NK-92 (cell line): Measurements from ENCODE around the gene PRELID3B.
"Not testable (repeated sequence)": the region's sequence is repeated elsewhere in the genome, so short reads cannot be mapped to it uniquely, and the experiment has no call there.

Experiments used
- DNase-seq: peaks from one replicate; lab custom pipeline; 2025; ENCODE audit not compliant: unreplicated experiment; lab: John Stamatoyannopoulos, UW

Gene PRELID3B

DNA sequence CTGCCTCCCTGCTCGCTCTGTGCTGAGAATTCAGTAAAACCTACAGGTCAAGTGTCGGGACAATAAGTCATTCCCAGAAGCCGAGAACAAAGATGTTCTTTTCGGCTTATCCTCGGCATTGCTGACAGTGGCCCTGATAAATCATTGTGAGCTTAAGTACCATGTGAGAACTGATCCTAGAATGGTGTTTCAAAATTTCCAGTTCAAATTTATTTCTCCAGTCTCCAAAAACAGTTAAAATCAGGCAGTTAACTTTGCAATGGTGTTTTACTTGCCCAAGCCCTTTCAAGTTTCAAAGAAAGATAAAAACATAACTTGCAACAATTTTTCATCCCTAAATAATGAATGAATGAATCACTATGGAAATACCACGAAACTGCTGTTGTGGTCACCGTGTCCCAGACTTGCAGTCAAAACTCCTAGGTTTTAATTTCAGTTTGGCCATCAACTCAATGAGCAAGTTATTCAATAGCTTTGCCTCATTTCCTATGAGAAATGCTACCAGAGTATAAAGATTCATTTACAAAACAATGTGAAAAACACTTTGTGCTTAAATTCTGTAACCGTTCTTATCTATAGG, 14.8 kb downstream of the PRELID3B start:
- no peak for DNase-seq

DNA sequence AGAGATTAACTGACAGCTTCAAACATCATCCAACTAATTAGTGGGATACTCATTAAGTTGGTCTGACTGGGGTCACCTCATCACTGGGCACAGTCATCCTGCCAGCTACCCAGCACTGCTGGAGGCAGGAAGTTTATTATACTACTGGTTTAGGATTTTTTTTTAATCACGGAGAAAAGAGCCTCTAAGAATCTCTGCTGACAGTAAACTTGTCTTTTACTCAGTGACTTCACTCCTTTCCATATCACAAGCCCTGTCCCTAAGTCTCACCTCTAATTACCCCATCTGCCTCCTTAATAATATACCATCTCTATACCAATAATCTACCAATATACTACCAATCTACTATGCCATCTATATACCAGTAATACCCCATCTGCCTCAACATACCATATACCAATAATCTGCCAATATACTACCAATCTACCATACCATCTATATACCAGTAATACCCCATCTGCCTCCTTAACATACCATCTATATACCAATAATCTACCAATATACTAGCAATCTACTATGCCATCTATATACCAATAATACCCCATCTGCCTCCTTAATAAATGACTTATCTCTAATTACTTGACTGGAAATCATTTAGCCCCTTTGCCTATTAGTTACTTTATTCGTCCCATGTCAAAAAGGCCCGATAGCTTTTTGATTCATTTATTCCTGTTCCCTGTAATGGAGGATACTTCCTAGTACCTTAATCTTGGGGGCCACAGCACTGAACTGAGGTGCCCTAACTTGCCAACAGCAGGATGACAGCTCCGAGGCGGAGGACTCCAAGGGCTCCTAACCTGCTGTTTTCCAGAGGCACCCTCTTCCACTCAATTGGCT, 15.5 kb downstream of the PRELID3B start:
- DNase-seq: no peak

GRCh38 chr20:59025511-59025910, 17.1 kb downstream of the PRELID3B start:
- DNase-seq: no peak

DNA sequence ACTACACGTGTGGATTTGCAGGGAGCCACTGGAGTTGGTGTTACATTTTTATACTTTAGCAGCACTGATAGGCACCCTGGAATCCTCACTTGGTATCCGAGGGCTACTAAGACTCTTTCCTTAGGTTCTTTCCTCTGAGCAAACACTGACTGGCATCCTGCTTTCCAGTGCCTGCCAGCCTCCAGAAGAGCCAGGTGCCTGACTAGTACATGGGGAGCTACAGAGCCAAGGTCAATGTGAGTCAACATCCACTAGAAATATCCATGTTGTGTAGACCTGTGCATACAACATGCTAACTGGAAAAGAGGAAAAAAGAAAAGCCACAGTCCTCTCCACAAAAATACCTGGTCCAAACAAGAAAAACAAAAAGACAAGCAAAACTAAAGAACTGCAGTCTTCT, 17.5 kb downstream of the PRELID3B start:
- DNase-seq: no peak

DNA sequence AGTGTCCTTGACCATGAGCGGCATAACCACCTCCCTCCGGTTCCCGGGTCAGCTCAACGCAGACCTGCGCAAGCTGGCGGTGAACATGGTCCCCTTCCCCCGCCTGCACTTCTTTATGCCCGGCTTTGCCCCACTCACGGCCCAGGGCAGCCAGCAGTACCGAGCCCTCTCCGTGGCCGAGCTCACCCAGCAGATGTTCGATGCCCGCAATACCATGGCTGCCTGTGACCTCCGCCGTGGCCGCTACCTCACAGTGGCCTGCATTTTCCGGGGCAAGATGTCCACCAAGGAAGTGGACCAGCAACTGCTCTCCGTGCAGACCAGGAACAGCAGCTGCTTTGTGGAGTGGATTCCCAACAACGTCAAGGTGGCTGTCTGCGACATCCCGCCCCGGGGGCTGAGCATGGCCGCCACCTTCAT, 18.5 kb downstream of the PRELID3B start:
- DNase-seq: no peak

DNA sequence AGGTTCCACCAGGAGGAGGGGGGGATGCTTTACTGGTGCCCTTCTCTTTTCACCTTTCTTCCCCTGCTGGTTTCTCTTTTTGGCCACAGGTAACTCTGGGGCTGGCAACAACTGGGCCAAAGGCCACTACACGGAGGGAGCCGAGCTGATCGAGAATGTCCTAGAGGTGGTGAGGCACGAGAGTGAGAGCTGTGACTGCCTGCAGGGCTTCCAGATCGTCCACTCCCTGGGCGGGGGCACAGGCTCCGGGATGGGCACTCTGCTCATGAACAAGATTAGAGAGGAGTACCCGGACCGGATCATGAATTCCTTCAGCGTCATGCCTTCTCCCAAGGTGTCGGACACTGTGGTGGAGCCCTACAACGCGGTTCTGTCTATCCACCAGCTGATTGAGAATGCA, 19.0 kb downstream of the PRELID3B start:
- DNase-seq: no peak

DNA sequence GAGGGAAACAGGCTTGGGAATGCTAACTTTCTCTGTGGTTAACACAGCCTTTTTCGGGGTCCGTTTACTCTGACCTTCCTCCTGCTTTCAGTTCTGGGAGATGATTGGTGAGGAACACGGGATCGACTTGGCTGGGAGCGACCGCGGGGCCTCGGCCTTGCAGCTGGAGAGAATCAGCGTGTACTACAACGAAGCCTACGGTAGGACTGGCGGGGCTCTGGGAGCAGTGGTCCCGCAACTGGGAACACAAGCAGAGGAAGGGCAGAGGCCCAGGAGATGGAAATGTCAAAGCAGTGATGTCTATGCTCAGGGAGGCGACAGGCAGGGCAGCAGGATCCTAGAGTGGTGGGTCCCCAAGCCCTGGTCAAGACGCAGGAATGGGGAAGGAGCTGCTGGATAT, 19.8 kb downstream of the PRELID3B start:
- DNase-seq: no peak

- no peak for DNase-seq
These were observed 21.5 kb downstream of the PRELID3B start for GRCh38 chr20:59020938-59021551.

- DNase-seq: no peak
These were observed 23.4 kb downstream of the PRELID3B start, which contains the start of gene TUBB1 for GRCh38 chr20:59019217-59019616. Gene TUBB1, plus strand, starts transcription at chr20:59019429. Its CDS starts 94 bp downstream, at chr20:59019523.

GRCh38 chr20:59018817-59019216, 23.8 kb downstream of the PRELID3B start:
- no peak for DNase-seq

DNA sequence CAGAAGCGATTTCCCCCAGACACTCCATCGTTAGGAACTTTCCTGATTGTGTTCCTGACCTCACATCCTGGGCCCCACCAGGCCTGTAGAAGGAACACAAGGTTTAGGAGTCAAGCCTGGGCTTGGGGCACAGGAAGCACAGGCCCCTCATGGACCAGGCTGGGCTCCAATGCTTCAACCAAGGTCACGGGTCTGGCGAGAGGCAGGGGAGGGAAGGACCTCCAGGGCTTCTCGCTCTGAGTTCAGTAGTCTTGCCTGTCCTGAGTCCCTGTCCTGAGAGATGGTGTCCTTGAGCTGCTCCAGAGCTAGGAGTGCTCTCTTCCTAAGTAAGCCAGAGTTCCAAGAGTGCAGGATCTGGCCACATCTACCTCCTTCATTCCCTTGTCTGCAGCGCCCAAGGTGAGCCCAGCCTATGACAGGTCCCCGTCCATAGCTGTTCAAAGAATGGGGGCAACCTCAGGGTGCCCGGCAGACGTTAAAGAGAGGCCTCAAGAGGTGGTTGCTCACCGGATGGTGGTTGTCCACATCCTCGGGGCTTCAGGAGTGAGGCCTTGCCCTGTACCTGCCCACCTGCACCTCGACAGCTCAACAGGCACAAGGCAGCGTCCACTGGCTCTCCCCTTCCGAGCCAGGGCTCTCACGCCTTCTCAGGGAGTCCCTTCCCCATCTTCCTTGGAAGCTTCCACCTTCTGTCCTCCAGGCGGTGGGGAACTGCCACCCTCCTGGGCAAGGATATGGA, 24.9 kb downstream of the PRELID3B start:
- DNase-seq: no peak

DNA sequence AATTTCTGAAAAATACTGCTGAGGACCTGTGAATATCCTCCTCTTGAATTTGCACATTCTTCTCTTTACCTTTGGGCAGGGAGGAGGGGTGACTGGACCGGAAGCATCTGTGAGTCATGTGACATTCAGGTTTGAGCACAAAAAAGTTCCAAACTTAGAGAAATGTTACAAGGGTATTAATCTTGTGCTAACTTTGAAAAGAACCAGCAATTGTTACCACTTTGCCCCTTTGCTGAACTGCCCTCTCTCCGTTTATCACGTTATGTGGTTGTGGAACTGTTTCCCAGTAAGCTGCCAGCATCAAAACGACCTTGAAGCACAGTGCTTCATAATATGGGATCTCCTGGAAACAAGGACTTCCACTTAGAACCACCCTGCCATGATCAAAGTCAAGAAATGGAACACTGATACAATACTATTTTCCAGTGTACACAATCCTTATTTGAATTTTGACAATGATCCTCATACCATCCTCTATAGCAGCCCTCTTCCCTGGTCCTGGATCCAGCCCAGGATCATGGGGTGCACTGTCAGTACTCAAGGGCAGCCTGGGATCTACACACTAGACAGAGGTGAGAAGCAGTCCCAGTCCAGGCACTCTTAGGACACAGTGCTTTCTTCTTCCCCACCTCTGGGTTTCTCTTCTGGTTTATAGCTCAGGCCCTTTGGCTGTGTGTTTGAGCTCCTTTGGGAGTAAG, 25.6 kb downstream of the PRELID3B start:
- DNase-seq: no peak

GRCh38 chr20:59015812-59016711, 26.5 kb downstream of the PRELID3B start:
- DNase-seq: no peak

GRCh38 chr20:59015411-59015810, 27.2 kb downstream of the PRELID3B start:
- DNase-seq: no peak

GRCh38 chr20:59014680-59015389, 27.8 kb downstream of the PRELID3B start:
- no peak for DNase-seq

- DNase-seq: no peak
These were observed 28.5 kb downstream of the PRELID3B start for GRCh38 chr20:59013959-59014608.

GRCh38 chr20:59013031-59013951, 29.3 kb downstream of the PRELID3B start:
- DNase-seq: no peak

DNA sequence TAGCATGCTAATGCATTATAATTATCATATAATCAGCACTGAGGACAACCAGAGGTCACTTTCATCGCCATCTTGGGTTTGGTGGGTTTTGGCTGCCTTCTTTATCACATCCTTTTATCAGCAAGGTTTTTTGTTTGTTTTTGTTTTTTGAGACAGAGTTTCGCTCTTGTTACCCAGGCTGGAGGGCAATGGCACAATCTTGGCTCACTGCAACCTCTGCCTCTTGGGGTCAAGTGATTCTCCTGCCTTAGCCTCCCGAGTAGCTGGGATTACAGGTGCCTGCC, 30.8 kb downstream of the PRELID3B start:
- not testable (repeated sequence) for DNase-seq
